ENCODE measurements around the gene TBX10.
"Not testable (repeated sequence)": the region's sequence is repeated elsewhere in the genome, so short reads cannot be mapped to it uniquely, and the experiment has no call there.

The TBX10 gene

DNA sequence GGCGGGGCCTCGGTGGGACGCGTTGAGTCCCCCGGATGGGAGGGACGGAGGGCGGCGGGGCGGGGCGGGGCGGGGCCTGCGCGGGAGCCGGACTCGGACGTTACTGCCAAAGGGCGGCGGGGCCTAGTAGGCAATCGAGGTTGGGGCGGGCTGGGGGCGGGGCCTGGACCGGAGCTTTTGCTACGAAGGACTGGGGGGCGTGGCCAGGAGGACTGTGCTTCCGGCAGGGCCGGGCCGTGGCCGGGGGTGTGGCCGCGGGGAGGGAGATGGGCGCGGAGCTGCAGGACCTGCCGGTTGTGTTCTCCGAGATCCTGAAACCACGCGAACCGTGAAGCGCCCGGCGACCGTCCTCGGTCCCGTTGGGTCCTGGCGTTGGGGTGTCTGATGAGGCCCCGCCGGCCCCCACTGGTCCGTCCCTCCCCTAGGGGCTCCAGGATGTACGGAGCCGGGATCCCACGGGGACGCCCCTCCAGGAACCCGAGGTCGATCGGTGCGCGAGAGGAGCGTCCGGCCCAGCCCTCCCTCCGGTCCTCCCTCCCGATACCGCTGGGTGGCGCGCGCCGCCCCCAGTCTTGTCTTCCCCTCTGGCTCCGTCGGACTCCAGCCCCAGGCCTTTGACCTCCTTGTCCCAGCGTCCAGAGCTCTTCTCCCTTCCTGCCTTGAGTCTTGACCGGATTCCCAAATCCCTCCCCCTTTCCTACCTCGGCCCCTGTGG is 9.2 kb downstream of the TBX10 start:
- DNase-seq = peak; percentile 99

DNA sequence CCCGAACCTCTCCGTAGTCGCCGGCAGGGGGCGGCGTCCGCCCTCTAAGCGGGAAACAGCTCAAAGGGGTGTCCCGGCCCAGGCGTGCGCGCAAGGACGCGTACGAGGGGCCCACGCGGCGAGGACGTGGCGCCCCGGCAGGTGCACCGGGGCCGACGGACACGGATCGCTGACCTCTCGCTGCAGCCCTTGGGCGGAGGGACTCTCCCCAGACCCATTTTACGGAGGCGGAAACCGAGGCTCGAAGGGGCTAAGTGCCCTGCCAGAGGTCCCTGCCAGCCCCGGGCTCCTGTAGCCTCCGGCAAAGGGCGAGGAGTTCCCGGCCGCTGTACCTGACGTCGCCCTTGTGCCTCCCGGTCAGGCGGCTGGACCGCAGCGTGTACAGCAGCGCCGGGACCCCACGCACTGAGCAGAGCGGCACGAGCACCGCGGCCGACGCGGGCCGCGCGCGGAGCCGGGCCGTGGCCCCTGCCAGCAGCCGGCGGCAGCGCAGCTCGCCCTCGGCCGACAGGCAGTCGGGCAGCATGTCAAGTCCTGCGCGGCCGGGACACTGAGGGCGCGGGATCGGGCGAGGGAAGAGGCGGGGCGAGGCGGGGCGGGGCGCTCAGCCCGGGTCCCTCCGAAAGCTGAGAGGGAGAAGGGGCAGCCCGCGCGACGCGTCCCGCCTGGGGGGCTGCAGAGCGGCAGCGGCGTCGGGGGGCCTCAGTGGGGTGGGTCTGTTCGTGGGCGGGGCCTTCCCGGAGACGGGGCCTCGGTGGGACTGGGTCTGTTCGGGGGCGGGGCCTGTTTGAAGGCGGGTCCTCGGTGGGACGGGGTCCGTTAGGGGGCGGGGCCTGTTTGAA is 10.0 kb downstream of the TBX10 start, which contains the start of gene NUDT8:
Gene NUDT8 (minus strand): TSS at position 552 of the 842 bp plus-strand sequence. CDS start 26 bp downstream, at position 526.
- DNase-seq = peak; percentile 99

DNA sequence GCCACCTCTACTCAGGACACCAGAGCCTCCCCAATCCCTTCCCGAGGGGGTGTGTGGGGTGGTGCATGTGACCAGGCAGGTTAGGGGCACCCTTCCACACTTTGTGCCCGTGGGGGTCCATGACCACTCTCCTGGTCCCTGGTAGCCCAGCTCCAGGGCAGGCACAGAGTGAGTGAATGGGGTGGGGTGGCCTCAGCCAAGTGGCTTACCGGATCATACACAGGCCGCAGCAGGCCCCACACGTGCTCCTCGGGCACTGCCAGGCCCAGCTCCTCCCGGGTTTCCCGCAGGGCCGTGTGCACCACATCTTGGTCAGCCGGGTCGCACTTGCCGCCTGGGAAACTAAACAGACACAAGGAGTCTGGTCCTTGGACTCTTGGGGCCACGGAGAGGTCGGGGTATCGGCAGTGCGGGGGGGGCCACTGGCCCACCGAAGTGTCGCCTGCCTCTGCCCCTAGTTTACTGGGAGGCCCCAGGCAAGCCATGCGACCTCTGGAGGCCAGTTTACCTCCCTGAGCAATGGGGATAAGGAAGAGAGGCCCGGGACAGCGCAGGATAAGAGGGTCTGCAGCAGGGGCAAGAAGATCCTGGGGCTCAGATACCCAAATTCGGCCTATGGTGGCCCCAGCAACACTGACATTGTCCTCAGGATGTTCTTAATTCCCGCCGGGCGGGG is 10.7 kb downstream of the TBX10 start:
- no peak for DNase-seq

DNA sequence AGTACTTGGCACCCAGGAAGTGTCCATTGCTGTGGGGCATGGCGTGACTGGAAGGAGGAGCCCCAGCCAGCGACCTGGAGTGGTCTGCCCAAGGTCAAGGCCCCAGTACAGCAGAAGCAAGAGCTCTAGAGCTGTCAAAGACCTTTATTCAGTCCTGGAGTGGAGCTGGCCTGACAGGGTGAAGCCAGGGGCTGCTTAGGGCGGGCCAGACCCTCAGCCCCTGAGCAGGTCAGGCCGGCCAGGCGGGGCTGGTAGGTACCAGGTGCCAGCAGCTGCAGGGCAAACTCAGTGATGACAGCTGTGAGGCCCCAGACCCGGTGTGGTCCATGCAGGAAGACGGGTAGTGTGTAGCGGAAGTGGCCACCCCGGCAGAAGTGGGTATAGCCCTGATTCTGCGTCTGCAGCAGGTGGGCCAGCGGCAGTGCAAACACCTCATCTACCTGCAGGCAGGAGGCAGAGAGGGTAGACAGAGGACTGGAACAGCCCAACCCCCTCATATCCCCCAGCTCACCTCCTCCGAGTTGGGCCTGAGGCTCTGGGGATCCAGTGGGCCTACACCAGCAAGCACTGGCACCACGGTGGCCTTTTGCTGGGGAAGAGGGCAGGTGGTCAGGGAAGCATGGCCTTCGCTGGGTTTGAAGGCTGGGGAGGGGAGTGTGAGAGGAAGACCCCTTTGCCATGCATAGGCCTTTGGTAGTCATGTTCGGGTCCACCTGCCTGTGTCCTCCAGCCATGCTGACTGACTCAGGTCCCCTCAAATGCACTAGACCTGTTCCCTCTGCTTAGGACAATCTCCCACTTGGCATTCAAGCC is 11.5 kb downstream of the TBX10 start:
- DNase-seq = no peak

DNA sequence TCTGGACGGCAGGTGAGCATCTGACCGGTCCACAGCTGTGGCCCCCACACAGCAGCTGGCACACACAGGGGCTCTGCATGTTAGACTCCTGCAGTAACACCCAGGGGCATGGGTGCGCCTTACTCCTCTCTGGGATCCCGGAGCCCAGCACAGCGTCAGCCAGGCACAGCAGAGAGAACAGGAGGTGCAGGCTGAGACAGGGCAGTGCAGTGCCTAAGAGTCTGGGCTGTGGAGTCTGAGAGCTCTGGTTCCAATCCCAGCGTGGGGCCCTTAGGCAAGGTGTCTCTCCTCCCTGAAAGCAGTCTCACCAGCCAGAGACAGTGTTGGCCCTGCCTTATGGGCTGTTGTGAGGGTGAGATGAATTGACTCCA is 12.1 kb downstream of the TBX10 start:
- DNase-seq = no peak

DNA sequence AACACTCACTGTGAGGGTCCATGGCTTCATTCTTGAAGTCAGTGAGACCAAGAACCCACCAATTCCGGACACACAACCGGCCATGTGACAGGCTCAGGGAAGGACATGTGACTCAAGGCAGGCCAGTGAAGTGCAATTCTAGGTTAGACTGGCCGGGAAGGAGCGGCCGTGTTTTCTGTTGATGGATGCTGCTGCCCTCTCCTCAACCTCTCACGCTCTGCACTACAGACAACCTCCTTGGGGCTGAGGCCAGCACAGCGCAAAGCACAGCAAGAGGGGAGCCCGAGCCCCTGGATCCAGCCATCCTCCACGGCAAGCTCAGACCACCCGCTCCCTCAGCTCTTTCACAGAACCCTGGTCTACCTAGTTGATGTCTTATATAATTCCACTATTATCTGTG is 12.6 kb downstream of the TBX10 start:
- no peak for DNase-seq

DNA sequence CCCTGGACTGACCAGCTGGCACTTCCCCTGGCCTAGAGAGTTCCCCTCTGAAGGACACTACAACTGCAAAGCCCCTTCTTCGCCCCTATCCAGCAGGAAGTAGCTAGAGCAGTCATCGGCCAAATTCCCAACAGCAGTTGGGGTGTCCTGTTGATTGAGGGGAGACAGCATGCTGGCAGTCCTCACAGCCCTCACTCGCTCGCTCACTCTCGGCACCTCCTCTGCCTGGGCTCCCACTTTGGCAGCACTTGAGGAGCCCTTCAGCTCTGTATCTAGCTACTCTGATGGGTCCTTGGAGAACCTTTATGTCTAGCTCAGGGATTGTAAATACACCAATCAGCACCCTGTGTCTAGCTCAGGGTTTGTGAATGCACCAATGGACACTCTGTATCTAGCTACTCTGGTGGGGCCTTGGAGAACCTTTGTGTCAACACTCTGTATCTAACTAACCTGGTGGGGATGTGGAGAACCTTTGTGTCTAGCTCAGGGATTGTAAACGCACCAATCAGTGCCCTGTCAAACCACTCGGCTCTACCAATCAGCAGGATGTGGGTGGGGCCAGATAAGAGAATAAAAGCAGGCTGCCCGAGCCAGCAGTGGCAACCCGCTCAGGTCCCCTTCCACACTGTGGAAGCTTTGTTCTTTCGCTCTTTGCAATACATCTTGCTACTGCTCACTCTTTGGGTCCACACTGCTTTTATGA is 13.3 kb downstream of the TBX10 start:
- DNase-seq = not testable (repeated sequence)

DNA sequence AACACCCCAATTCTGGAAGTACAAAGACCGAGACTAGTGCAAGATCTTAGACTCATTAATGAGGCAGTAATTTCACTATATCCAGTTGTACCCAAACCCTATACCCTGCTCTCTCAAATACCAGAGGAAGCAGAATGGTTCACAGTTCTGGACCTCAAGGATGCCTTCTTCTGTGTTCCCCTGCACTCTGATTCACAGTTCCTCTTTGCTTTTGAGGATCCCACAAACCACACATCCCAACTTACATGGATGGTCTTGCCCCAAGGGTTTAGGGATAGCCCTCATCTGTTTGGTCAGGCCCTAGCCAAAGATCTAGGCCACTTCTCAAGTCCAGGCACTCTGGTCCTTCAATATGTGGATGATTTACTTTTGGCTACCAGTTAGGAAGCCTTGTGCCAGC is 15.8 kb downstream of the TBX10 start:
- DNase-seq = not testable (repeated sequence)

DNA sequence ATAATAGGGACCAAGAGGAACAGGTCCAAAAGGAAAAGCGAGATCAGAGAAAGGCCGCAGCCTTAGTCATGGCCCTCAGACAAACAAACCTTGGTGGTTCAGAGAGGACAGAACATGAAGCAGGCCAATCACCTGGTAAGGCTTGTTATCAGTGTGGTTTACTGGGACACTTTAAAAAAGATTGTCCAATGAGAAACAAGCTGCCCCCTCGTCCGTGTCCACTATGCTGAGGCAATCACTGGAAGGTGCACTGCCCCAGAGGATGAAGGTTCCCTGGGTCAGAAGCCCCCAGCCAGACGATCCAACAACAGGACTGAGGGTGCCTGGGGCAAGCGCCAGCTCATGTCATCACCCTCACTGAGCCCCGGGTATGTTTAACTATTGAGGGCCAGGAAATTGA is 16.7 kb downstream of the TBX10 start:
- not testable (repeated sequence) for DNase-seq

DNA sequence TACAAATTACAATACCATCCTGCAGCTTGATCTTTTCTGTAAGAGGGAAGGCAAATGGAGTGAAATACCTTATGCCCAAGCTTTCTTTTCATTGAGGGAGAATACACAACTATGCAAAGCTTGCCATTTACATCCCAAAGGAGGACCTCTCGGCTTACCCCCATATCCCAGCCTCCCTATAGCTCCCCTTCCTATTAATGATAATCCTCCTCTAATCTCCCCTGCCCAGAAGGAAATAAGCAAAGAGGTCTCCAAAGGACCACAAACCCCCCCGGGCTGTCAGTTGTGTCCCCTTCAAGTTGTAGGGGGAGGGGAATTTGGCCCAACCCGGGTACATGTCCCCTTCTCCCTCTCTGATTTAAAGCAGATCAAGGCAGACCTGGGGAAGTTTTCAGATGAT is 17.6 kb downstream of the TBX10 start:
- DNase-seq = not testable (repeated sequence)

DNA sequence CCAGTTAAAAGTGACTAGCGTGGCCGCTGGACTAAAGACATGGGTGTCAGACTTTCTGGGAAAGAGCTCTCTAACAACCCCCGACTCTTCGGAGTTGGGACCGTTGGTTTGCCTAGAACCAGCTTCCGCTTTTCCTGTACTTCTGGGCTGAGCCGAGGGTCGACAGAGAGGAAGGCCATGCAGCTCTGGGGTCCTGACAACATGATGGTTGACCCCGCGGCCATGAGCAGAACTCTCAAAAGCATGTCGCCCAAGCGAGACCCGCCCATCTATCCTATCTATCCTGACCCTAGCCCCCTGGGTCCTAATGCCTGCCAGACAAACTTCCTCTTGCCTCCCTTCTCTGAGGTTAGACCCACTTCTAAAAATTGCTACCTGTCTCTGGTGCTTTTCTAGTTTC is 18.9 kb downstream of the TBX10 start:
- DNase-seq = not testable (repeated sequence)

DNA sequence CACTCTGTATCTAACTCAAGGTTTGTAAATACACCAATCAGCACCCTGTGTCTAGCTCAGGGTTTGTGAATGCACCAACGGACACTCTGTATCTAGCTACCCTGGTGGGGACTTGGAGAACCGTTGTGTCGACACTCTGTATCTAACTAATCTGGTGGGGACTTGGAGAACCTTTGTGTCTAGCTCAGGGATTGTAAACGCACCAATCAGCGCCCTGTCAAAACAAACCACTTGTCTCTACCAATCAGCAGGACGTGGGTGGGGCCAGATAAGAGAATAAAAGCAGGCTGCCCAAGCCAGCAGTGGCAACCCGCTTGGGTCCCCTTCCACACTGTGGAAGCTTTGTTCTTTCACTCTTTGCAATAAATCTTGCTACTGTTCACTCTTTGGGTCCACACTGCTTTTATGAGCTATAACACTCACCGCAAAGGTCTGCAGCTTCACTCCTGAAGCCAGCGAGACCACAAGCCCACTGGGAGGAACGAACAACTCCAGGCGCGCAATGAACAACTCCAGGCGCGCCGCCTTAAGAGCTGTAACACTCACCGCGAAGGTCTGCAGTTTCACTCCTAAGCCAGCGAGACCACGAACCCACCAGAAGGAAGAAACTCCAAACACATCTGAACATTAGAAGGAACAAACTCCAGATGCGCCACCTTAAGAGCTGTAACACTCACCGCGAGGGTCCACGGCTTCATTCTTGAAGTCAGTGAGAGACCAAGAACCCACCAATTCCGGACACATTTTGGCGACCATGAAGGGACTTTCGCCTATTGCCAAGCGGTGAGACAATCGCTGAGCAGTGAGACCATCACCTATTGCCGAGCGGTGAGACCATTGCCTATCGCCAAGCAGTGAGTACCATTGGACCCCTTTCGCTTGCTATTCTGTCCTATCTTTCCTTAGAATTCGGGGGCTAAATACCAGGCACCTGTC is 19.6 kb downstream of the TBX10 start:
- DNase-seq = not testable (repeated sequence)

DNA sequence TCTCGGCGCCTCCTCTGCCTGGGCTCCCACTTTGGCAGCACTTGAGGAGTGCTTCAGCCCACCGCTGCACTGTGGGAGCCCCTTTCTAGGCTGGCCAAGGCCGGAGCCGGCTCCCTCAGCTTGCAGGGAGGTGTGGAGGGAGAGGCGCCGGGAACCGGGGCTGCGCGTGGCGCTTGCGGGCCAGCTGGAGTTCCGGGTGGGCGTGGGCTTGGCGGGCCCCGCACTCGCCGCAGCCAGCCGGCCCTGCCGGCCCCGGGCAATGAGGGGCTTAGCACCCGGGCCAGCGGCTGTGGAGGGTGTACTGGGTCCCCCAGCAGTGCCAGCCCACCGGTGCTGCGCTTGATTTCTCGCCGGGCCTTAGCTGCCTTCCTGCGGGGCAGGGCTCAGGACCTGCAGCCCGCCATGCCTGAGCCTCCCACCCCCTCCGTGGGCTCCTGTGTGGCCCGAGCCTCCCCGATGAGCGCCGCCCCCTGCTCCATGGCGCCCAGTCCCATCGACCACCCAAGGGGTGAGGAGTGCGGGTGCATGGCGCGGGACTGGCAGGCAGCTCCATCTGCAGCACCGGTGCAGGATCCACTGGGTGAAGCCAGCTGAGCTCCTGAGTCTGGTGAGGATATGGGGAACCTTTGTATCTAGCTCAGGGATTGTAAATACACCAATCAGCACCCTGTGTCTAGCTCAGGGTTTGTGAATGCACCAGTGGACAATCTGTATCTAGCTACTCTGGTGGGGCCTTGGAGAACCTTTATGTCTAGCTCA is 20.5 kb downstream of the TBX10 start:
- DNase-seq = not testable (repeated sequence)

DNA sequence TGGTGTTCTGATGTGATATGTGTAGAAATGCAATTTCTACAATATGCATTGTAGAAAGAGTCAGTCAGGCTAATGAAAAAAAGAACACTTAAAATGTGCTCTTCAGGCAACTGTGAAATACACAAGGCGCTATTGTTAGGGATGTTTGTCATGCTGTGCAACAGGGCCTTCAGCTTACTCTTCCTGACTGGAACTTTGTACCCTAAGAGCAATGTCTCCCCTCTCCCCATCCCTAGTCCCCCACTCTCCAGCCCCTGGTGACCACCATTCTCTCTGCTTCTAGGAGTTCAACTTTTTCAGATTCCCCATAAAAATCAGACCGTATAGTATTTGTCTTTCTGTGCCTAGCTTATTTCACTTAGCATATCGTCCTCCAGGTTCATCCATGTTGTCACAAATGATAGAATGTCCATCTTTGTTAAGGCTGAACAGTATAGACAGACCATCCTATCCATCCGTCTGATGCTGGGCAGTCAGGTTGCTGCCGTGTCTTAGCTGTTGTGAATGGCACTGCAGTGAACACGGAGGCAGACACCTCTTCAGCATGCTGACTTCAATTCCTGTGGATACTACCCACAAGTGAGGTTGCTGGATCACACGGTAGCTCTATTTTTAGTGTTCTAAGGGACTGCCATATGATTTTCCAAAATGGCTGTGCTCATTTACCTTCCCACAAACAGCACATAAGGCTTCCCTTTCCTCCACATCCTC is 22.2 kb downstream of the TBX10 start:
- no peak for DNase-seq

DNA sequence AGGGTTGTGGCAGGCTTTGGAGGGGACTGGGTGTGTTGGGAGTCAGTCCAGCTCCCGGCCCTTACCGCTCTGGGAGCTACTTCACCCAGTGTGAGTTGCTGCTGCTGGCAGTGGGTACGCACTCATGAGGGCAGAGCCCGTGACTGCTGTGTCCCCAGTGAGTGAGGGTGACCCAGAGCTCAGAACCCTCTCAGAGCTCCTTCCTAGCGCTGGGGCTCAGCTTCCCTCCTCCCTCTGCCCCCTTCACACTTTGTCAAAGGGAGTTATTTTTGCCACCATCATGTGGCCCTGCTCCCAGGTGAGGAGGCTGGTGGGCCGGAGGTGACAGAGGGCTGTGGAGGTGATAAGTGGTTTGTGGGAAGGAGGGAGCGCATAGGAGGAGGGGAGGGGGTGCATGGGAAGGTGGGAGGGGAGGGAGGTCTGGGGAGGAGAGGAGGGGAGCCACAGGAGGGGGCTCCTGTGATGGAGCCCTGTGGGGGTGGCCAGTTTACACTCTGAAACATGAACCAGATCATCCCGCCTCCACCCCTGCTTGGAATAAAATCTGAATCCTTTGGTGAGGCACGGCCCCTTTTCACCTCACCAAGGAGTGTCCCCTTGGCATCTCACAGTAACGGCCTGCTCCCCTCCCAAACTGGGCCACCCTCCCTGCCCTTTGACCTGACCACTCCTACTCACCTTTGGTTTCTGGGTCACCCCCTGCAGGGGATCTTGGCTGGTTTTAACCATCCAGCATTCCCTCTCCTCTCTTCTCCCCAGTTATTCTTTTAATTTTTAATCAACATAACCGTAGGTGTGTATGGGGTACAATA is 22.9 kb downstream of the TBX10 start:
- DNase-seq = no peak

DNA sequence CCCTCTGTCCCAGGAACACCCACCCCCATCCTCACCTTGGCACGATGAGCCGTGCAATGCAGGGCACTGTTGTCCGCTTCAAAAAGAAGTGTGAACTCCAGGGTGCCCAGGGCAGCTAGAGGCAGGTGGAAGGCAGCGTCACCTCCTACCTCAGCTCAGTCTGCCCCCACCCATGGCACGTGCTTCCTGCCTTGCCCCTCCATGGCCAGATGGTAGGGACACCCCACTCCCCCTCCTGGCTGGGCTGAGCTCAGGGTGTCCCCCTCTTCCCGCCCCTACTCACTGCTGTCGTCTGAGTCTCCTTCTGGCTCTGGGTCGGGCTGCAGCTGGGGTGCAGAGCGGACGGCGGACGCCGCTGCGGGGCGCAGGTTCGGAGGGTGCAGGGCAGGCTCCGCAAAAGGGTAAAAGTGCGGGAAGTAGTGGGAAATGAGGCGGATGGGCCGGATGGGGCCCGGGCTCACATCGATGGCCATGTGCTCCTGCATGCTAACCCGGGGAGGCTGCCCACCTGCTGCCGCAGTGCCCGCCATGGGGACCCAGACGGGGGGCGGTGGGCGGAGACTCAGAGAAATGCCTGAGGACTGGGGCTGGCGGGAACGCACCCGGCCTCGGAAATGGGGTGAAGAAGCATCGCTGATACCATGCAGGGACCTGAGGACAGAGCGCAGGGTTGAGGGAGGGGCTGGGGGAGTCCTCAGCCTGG is 23.7 kb downstream of the TBX10 start:
- DNase-seq = no peak

All from stimulated activated CD8-positive, alpha-beta memory T cell treated with anti-CD3 and anti-CD28 coated beads, Interleukin-4, amount 100 ng/mL, for 48 hours (primary cell).